RPMI8226 (cell line): ENCODE measurements around the gene ZNF615.
"Not testable (repeated sequence)": the region's sequence is repeated elsewhere in the genome, so short reads cannot be mapped to it uniquely, and the experiment has no call there.

Experiments
- DNase-seq: peaks from one replicate; pipeline ENCODE4 v3.0.0-alpha.2; 2015

Gene ZNF615

GRCh38 chr19:52007806-52008557 is at the start of gene ZNF615:
ZNF615 (minus strand) TSS chr19:52008211; CDS start chr19:52003711, 4,500 bp downstream.
- peak; percentile 90 for DNase-seq

DNA sequence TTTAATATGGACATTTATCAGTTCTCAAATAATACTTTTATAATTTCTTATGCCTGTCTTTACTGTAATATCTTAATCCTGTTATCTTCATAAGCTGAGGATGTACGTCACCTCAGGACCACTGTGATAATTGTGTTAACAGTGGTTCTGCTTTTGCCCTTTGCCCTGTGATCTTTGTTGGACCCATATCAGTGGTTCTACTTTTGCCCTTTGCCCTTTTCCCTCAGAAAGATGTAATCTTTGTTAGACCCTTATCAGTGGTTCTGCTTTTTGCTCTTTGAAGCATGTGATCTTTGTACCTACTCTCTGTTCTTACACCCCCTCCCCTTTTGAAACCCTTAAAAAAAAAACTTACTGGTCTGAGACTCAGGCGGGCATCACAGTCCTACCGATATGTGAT is 48.5 kb upstream of the ZNF615 start:
- DNase-seq = not testable (repeated sequence)

GRCh38 chr19:52051736-52052135 is 43.7 kb upstream of the ZNF615 start:
- DNase-seq = not testable (repeated sequence)

DNA sequence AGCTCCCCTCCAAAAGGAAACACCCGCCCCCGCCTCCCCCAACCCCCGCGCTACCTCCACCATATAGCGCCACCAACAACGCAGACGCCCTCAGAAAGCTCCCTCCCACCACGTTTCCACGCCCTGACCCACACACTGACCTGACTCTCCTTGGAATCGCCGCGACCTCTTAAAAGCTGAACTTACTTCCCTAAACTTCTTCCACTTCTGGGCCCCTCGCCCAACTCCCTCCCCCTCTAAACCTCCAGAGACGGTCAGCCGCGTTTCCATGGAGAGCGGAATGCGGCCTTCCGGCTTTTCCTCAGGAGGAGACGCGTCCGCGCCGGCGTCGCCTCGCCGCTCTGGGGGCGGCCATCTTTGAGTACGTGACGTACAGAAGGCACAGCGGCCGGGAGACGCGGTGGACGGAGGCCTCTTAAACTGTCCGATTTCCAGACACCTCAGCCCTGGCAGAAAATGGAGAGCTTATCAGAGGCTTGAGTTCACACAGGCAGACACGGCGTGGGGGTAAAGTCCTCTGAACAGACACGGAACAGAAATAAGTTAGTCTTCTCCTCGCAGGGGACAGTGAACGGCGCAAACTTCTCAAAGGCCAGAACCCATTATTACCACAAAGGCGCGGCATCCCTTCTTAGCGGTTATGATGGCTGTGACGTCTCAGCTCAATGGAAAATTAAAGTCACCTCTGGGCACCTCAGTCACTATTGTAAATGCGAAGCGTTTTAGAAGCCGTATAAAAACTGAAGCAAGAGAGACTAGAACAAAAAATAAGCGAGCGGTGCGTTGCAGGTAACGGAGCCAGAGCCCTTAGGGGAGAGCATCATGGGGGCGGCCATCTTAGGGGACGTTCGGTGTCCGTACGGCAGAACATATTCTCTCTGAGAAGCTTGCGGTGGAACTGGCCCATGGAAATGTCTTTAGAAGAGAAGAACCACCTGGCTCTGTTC is 40.8 kb upstream of the ZNF615 start, which contains the start of gene ZNF432:
Gene ZNF432, minus strand, starts transcription at position 284 of the 947 bp plus-strand sequence. CDS start 1,970 bp downstream, outside the sequence.
- peak; percentile 92 for DNase-seq

- DNase-seq = no peak
Observed at GRCh38 chr19:52039169-52039568, 31.2 kb upstream of the ZNF615 start.

DNA sequence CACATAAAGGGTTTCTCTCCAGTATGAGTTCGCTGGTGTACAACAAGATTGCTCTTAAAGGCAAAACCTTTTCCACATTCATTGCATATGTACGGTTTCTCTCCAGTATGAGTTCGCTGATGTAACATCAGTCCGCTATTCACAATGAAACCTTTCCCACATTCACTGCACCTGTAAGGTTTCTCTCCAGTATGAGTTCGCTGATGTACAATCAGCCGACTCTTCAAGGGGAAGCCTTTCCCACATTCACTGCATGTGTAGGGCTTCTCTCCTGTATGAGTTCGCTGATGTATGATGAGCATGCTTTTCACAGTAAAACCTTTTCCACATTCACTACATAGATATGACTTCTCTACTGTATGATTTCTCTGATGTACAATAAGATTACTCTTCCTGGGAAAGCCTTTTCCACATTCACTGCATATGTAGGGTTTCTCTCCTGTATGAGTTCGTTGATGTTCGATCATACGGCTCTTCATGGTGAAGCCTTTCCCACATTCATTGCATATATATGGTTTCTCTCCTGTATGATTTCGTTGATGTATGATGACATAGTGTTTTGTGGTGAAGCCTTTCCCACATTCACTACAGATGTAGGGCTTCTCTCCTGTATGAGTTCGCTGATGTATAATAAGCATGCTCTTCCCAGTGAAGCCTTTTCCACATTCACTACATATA is 26.2 kb upstream of the ZNF615 start:
- DNase-seq = no peak

GRCh38 chr19:52028780-52029123 is 20.7 kb upstream of the ZNF615 start:
- no peak for DNase-seq

DNA sequence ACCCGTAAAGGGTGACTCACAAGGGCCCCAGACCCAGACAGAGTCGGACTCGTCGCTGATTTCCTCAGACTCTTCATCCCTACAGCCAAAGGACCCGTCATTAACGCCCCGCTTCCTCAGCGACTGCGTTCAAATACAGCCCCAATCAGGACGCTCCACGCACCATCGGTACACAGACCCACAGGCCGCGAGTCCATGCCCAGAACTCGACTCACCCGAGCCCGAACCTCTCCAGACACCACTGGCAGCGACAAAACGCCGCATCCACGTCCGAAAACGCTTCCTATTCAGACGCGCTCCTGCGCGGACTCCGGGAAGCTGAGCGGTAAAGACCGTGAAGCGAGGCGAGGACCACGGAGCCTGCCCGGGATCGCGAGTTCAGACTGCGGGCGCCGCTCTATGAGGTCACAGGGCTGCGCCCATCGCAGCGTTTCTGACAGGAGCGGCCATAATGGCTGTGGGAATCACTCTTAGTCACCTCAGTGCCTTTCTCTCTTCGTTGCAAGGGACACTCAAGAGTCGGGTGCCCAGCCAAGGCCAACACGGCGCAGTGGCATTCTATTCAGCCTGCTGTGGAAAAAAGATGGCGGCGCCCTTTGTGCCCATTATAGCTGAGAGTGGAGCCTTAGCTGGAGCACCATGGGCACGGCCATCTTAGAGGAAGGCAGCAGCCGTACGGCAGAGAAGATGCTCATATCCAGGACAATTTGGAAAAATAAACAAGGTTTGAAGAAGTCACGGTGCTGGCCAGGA is 20.2 kb upstream of the ZNF615 start, which contains the start of gene ZNF614:
Gene ZNF614, minus strand, starts transcription at position 353 of the 753 bp plus-strand sequence. CDS start 2,634 bp downstream, outside the sequence.
- peak; percentile 88 for DNase-seq

DNA sequence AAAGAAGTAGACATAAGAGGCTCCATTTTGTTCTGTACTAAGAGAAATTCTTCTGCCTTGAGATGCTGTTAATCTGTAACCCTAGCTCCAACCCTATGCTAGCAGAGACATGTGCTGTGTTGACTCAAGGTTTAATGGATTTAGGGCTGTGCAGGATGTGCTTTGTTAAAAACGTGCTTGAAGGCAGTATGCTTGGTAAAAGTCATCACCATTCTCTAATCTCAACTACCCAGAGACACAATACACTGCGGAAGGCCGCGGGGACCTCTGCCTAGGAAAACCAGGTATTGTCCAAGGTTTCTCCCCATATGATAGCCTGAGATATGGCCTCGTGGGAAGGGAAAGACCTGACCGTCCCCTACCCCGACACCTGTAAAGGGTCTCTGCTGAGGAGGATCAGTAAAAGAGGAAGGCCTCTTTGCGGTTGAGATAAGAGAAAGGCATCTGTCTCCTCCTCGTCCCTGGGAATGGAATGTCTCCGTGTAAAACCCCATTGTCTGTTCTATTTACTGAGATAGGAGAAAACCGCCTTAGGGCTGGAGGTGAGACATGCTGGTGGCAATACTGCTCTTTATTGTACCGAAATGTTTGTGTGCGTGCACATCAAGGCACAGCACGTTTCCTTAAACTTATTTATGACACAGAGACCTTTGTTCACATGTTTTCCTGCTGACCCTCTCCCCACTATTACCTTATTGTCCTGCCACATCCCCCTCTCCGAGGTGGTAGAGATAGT is 18.4 kb upstream of the ZNF615 start:
- DNase-seq = not testable (repeated sequence)

DNA sequence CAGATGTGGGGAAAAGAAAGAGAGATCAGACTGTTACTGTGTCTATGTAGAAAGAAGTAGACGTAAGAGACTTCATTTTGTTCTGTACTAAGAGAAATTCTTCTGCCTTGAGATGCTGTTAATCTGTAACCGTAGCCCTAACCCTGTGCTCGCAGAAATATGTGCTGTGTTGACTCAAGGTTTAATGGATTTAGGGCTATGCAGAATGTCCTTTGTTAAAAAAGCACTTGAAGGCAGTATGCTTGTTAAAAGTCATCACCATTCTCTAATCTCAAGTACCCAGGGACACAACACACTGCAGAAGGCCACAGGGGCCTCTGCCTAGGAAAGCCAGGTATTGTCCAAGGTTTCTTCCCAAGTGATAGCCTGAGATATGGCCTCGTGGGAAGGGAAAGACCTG is 16.5 kb upstream of the ZNF615 start:
- not testable (repeated sequence) for DNase-seq

DNA sequence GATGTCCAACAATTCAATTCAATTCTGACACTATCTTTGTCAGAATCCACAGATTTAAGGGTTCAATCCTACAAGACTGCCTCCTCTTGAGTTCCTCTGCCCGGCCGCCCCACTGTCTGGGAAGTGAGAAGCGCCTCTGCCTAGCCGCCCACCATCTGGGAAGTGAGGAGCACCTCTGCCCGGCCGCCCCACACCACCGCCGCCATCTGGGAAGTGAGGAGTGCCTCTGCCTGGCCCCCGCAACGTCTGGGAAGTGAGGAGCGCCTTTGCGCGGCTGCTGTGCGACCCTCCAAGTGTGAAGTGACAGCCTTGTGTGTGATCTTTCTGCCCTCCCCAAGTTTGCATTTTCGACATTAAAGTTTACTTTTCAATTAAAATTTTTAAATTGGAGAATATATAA is 14.2 kb upstream of the ZNF615 start:
- no peak for DNase-seq

DNA sequence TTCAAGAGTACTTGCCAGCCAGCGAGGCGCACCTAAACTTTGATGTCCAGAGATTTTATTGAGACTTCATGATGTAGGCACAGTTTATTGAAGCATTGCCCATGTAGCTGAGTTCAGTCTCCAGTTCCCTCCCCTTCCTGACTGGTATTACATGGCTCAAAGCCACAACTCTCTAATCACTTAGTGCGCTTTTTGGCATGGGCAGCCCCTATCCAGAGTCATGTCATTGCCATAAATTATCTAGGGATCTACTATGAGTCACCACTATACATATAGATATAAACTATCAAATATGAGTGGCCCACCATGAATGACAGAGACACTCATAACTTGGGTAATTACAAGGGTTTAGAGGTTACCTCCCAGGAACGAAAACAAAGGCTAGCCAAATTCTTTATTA is 12.5 kb upstream of the ZNF615 start:
- no peak for DNase-seq

DNA sequence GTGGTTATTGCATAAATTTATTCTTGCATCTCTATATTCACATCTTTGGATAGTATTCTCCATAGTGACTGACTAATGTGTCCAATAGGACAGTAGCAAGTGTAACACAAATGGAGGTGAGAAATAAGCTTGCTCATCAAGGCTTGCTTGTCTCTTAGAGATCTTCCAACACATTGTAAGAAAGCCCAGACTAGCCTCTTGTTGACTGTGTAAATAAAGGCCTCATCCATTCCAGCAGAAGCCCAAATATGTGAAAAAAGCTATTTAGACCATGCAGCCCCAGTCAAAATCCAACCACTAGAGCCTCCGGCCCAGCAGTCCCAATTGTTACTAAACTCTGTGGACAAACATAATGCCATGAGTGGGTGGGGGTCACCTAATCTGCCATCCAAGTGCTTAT is 2.7 kb upstream of the ZNF615 start:
- DNase-seq = no peak

GRCh38 chr19:52007451-52007805 is 583 bp downstream of the ZNF615 start:
- DNase-seq = no peak

DNA sequence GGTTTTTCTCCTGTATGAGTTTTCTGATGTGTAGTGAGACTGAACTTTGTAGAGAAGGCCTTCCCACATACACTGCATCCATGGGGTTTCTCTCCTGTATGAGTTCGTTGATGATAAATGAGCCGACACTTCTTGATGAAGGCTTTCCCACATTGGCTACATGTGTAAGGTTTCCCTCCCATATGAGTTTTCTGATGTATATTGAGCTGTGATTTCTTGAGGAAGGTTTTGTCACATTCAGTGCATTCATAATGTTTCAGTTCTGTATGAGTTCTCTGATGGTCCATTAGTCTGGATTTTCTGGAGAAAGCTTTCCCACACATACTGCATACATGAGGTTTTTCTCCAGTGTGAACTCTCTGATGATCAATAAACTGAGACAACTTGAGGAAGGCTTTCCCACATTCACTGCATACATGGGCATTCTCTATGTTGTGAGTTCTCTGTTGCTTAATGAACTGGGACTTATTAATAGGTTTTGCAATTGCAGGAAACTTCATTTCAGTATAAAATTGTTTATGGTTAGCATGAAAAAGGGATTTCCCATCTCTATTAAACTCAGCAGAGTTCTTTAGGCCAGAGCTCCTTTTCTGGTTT is 13.9 kb downstream of the ZNF615 start:
- no peak for DNase-seq

DNA sequence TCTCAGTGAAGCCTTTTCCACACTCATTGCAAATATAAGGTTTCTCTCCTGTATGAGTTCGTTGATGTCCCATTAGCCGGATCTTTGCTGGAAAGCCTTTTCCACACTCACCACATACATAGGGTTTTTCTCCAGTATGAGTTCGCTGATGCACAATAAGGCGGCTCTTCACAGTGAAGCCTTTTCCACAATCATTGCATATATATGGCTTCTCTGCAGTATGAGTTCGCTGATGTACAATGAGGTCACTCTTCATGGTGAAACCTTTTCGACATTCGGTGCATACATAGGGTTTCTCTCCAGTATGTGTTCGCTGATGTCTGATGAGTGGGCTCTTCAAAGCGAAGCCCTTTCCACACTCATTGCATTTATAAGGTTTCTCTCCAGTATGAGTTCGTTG is 14.6 kb downstream of the ZNF615 start:
- DNase-seq = no peak

- DNase-seq = peak; percentile 95
Observed at GRCh38 chr19:51986309-51987291, 21.4 kb downstream of the ZNF615 start, which contains the start of gene ZNF350. ZNF350 (minus strand) TSS chr19:51986840; CDS start chr19:51974360, 12,480 bp downstream.

- DNase-seq = no peak
Observed at GRCh38 chr19:51983361-51983760, 24.6 kb downstream of the ZNF615 start.

DNA sequence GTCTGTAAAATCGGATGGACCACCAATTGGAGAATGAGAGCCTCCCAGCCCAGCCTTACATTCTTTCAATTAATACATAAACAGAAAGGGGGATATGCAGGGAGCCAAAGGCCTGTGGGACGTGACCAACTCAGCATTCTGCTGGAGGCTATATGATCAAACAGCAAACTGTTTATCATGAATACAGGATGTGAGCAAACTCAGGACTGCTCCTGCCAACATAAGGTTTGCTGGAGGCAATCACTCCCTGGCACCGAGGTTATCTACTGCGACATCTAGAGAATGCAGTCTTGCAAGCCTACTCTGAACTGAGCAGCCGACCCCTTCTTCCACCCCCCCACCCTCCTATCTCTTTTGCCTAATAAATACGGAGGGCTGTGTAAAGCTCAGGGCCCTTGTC is 27.1 kb downstream of the ZNF615 start:
- DNase-seq = not testable (repeated sequence)
